ENCODE data around the gene IL6ST.

GRCh38 chr5:55998966-55999365, 4.2 kb upstream of the IL6ST start:
- TF ChIP-seq CTCF (IDR thresholded peaks at IDR 0.05) (no peak), POLR2A (IDR thresholded peaks at IDR 0.05) (no peak)

Measured in adrenal gland (tissue), 5 donors.